GM12878 (cell line): ENCODE data around the gene HSP90AA1. TPM values are rescaled to one million over a fixed set of nuclear protein-coding genes. Genes with fewer than 3 reads are reported as not detected.

Experiments
- ATAC-seq: fragments of 200-7000 bp; cut with Tn5 transposase; 3 replicates; pipeline ENCODE4 v1.9.1; 2020; ENCODE audit warnings: mild to moderate bottlenecking, moderate library complexity
- BruUV-seq: library from RNA; stranded (reverse); fragments of 400-500 nt; replicated peaks from 2 replicates; lab custom pipeline; 2021; lab: Mats Ljungman, UMichigan
- CTCF ChIA-PET: fragments of 300-600 bp; sonication (Branson Sonifier 250); formaldehyde crosslinking; extraction: SDS; loops from one replicate; lab custom pipeline; 2021; ENCODE audit warnings: inconsistent platforms; lab: Yijun Ruan, JAX
- POLR2A ChIA-PET: fragments of 350-600 bp; formaldehyde crosslinking; extraction: SDS; loops from one replicate; lab custom pipeline; 2021; ENCODE audit warnings: inconsistent platforms; lab: Charles Lee
- RAD21 ChIA-PET: fragments of 300-600 bp; sonication (Branson Sonifier 250); formaldehyde crosslinking; loops from one replicate; lab custom pipeline; 2023; ENCODE audit warnings: antibody characterized with exemption; ENCODE audit not compliant: unreplicated experiment; lab: Charles Lee
- SMC1A ChIA-PET: fragments of 300-600 bp; sonication (Branson Sonifier 250); formaldehyde crosslinking; loops from one replicate; lab custom pipeline; 2023; ENCODE audit not compliant: unreplicated experiment, uncharacterized antibody; lab: Charles Lee
- DNase-seq: peaks from one replicate; pipeline ENCODE4 v3.0.0-alpha.2; 2011; ENCODE audit warnings: low read depth, low spot score
- FAIRE-seq: peaks from 3 replicates; lab custom pipeline; 2011; peaks lifted over from hg19 to GRCh38; lab: Jason Lieb, UNC
- H2AFZ ChIP-seq: 2 replicates; pipeline ENCODE4 v1.6.0; 2011; ENCODE audit warnings: low read depth, low read length, control low read depth; ENCODE audit not compliant: control insufficient read depth
- H3K27ac ChIP-seq: 2 replicates; pipeline ENCODE4 v1.5.1; 2011; ENCODE audit warnings: control low read depth; ENCODE audit not compliant: control insufficient read depth, insufficient read depth
- H3K27me3 ChIP-seq, 2 experiments: replicated peaks in 1 of 2; 2 replicates each; pipeline versions ENCODE4 v1.6.0 to v1.6.1; 2011; ENCODE audit warnings: low read length in 1 of 2; ENCODE audit not compliant: control insufficient read depth in 2 of 2, insufficient read depth in 2 of 2
- H3K36me3 ChIP-seq, 2 experiments: 2 replicates each; pipeline ENCODE4 v1.5.1; 2011; ENCODE audit warnings: low read length in 1 of 2; ENCODE audit not compliant: control insufficient read depth in 2 of 2, insufficient read depth in 2 of 2
- H3K4me1 ChIP-seq: 2 replicates; pipeline ENCODE4 v1.6.1; 2011; ENCODE audit warnings: mild to moderate bottlenecking, low read length, moderate library complexity, mixed read lengths; ENCODE audit not compliant: control insufficient read depth, insufficient read depth
- H3K4me2 ChIP-seq: 2 replicates; pipeline ENCODE4 v1.6.0; 2011; ENCODE audit warnings: control low read depth; ENCODE audit not compliant: control insufficient read depth, insufficient read depth
- H3K4me3 ChIP-seq: fragments of 200-600 bp; sonication (generic); 2 replicates; pipeline ENCODE4 v1.5.1; 2016
- H3K79me2 ChIP-seq: 2 replicates; pipeline ENCODE4 v1.6.0; 2011; ENCODE audit warnings: low read length; ENCODE audit not compliant: control insufficient read depth, insufficient read depth
- H3K9ac ChIP-seq: 2 replicates; pipeline ENCODE4 v1.8.0; 2011; ENCODE audit warnings: low read length, control low read depth, mixed read lengths; ENCODE audit not compliant: control insufficient read depth, insufficient read depth
- H3K9me3 ChIP-seq: replicated peaks from 3 replicates; pipeline ENCODE4 v1.5.1; 2011; ENCODE audit warnings: mild to moderate bottlenecking, low read length; ENCODE audit not compliant: control insufficient read depth, insufficient read depth
- H4K20me1 ChIP-seq: 2 replicates; pipeline ENCODE4 v1.6.0; 2011; ENCODE audit not compliant: control insufficient read depth, insufficient read depth
- ASH2L ChIP-seq: fragments of 300-600, 200-600 bp; sonication (generic); IDR thresholded peaks from 2 replicates; pipeline ENCODE4 v1.6.1; 2017; ENCODE audit warnings: low read depth, mild to moderate bottlenecking, borderline replicate concordance
- CHD2 ChIP-seq: IDR thresholded peaks from 2 replicates; pipeline ENCODE4 v1.6.1; 2011; ENCODE audit warnings: low read depth, low read length, improper control_type of control experiment, borderline replicate concordance
- EED ChIP-seq: sonication (generic); IDR thresholded peaks from 2 replicates; pipeline ENCODE4 v1.6.1; 2016; ENCODE audit warnings: antibody characterized with exemption, low read depth
- EZH2 ChIP-seq: IDR thresholded peaks from 2 replicates; pipeline ENCODE4 v1.6.1; 2012; ENCODE audit warnings: low read depth, mild to moderate bottlenecking, control low read depth, inconsistent platforms, low read length, borderline replicate concordance; ENCODE audit not compliant: control insufficient read depth
- IKZF1 ChIP-seq: fragments of 450-650 bp; conservative IDR thresholded peaks from 2 replicates; pipeline ENCODE4 v1.6.1; 2017; ENCODE audit warnings: antibody characterized with exemption, mild to moderate bottlenecking
- IKZF2 ChIP-seq, 2 experiments: fragments of 450-650 bp; IDR thresholded peaks; 2 replicates each; pipeline ENCODE4 v1.6.1; 2017; ENCODE audit warnings: mild to moderate bottlenecking in 2 of 2, moderate library complexity in 2 of 2
- MEF2B ChIP-seq: fragments of 450-650 bp; IDR thresholded peaks from 2 replicates; pipeline ENCODE4 v1.6.1; 2018; ENCODE audit warnings: mild to moderate bottlenecking, moderate library complexity; ENCODE audit not compliant: partially characterized antibody, poor library complexity, severe bottlenecking
- NFXL1 ChIP-seq: fragments of 450-650 bp; IDR thresholded peaks from 2 replicates; pipeline ENCODE4 v1.6.1; 2017; ENCODE audit warnings: antibody characterized with exemption, mild to moderate bottlenecking, borderline replicate concordance
- NFYA ChIP-seq: IDR thresholded peaks from 2 replicates; pipeline ENCODE4 v1.6.1; 2011; ENCODE audit warnings: low read depth, mild to moderate bottlenecking, low read length, improper control_type of control experiment, borderline replicate concordance
- ZNF207 ChIP-seq: fragments of 450-650 bp; IDR thresholded peaks from 2 replicates; pipeline ENCODE4 v1.6.1; 2014; ENCODE audit warnings: antibody characterized with exemption, mild to moderate bottlenecking, borderline replicate concordance
- ZSCAN29 ChIP-seq: fragments of 450-650 bp; IDR thresholded peaks from 2 replicates; pipeline ENCODE4 v1.6.1; 2017; ENCODE audit warnings: mild to moderate bottlenecking, moderate library complexity
- WGBS: methylation state at CpG from one replicate; pipeline ENCODE4 v1.1.6; 2016; ENCODE audit warnings: low lambda C conversion rate; ENCODE audit not compliant: insufficient replicate concordance, insufficient coverage; ENCODE audit errors: missing lambda C conversion rate; 5-methylcytosine and 5-hydroxymethylcytosine counted together
- in situ Hi-C: fragments of 300-500 bp; cut with MboI; formaldehyde crosslinking; loops from 9 replicates; pipeline ENCODE4 v1.14.3; 2018; ENCODE audit warnings: mixed read lengths
- intact Hi-C: fragments of 100-400 bp; cut with micrococcal nuclease; formaldehyde crosslinking; loops from one replicate; pipeline ENCODE4 v1.14.2; 2022; ENCODE audit not compliant: unreplicated experiment
- polyA plus RNA-seq, 11 experiments: library from polyadenylated mRNA; depleted of rRNA in 4 of 11; unstranded in 6 of 11; stranded (reverse) in 5 of 11; fragments of >200 nt; fragmentation: Nextera tagmentation in 4 of 11; fragmentation: Illumina TruSeq in 1 of 11; extraction: Ambion mirVana in 4 of 11; extraction: Trizol in 1 of 11; gene quantifications; 1 replicate in 1 of 11; 2 replicates in 10 of 11; pipeline versions ENCODE4 v1.2.1 to v1.2.3, GENCODE V29; 2011 to 2016; ENCODE audit warnings: inconsistent platforms in 2 of 11, missing spikeins in 2 of 11, low read depth in 1 of 11
- total RNA-seq, 4 experiments: library from RNA; depleted of rRNA in 3 of 4; stranded (reverse); fragments of >200 nt in 3 of 4; fragmentation: Illumina TruSeq in 1 of 4; extraction: Trizol in 1 of 4; gene quantifications; 2 replicates each; pipeline versions ENCODE4 v1.2.1 to v1.2.3, GENCODE V29; 2013 to 2021
- TF ChIP-seq, protein P1 (sequence below): fragments of 450-650 bp; IDR thresholded peaks from 2 replicates; pipeline ENCODE4 v1.6.1; 2017; ENCODE audit warnings: mild to moderate bottlenecking
- TF ChIP-seq, protein P2 (sequence below): IDR thresholded peaks from 2 replicates; pipeline ENCODE4 v1.6.1; 2011; ENCODE audit warnings: low read depth, mild to moderate bottlenecking, low read length, moderate library complexity, borderline replicate concordance; ENCODE audit errors: extremely low read depth
- TF ChIP-seq, protein P3 (sequence below): fragments of 150-350 bp; IDR thresholded peaks from 2 replicates; pipeline ENCODE4 v1.6.1; 2014; ENCODE audit warnings: mild to moderate bottlenecking, low read depth, low read length
- TF ChIP-seq, protein P4 (sequence below): fragments of 450-650 bp; IDR thresholded peaks from 2 replicates; pipeline ENCODE4 v1.6.1; 2017; ENCODE audit warnings: low read depth, mild to moderate bottlenecking, moderate library complexity

HSP90AA1 gene
- total and polyA plus RNA-seq, 10 of the 15 experiments (the other 5 are each of a cell fraction or from before 2014, with no cell fraction given), result 262 to 1,315 (median 635) TPM

DNA sequence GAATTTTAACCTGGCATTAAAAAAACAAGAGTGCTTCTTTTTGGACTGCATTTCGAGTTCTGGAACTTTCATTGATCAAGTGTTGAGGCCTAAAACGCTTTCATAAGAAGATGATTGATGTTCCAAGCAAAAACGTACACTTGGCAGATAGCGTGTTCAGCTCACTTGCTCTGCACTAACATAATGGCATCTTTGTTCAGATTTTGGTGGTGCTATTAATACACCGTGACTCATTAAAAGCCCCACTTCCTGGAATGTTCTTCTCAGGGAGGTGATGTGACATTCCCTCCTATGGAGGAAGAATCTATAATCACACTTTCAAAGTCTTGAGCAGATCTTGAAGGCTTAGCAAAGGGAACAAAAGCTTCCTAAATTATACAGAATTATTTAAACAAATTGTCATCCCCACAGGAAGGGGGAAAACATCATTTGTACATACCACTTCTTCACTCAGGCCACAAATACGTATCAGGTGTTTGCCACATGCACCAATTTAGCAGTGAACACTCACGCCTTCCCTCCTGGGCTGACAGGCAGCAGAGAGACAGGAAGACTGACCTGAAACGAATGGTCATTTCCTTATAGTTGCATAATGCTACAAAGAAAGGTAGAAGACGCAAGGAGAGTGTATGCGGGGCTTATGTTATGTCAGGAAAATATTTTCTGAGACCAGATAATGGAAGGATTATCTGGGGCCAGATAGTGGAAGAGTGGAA, 15.4 kb downstream of the HSP90AA1 start:
- no peaks in the 10 kb centered on the region for H3K27me3 ChIP-seq
- no peaks in the 10 kb centered on the region for H3K4me1 ChIP-seq
- H3K4me3 ChIP-seq, result no peak overlapping the region
- no peaks in the 10 kb centered on the region for H3K36me3 ChIP-seq
- H3K9ac ChIP-seq, result no peak overlapping the region
- intact Hi-C loops, result no loop called here
- FAIRE-seq, result no peak
- SMC1A ChIA-PET, result interaction anchor here (2.1 kb wide), 1 partner anchor 13 kb away, joined by 7 read pairs; no protein-coding TSS in a partner anchor
- POLR2A ChIA-PET, result no interaction called here
- no peaks in the 10 kb centered on the region; the same call in 2 of the 3 replicates for H3K9me3 ChIP-seq
- no peaks in the 10 kb centered on the region for H4K20me1 ChIP-seq
- ATAC-seq, result peak; percentile 51
- CTCF ChIA-PET, result no interaction called here
- H2AFZ ChIP-seq, result no peak overlapping the region; the same call in 1 of the 2 replicates
- no peak overlapping the region for H3K4me2 ChIP-seq
- WGBS, result 61% methylated on average over 10 of the region's 10 CpGs
- no TSS peak for BruUV-seq
- in situ Hi-C loops, result no loop called here
- RAD21 ChIA-PET, result no interaction called here
- no peak overlapping the region for H3K27ac ChIP-seq
- H3K79me2 ChIP-seq, result no peaks in the 10 kb centered on the region
- DNase-seq, result no peak
- TF ChIP-seq EED (no peak), NFYA (no peak), CHD2 (no peak), ZSCAN29 (no peak), IKZF2 (IDR thresholded peaks at IDR 0.05) (0 out of 4 replicates have a peak, but pooled peaks of 1 of the 2 experiments have one; percentile 10), MEF2B (no peak), ZNF207 (no peak), NFXL1 (no peak), ASH2L (no peak), IKZF1 (0 out of 2 replicates have a peak, but pooled peaks have one; percentile 19), EZH2 (no peak)
- TF ChIP-seq, protein P1, sequence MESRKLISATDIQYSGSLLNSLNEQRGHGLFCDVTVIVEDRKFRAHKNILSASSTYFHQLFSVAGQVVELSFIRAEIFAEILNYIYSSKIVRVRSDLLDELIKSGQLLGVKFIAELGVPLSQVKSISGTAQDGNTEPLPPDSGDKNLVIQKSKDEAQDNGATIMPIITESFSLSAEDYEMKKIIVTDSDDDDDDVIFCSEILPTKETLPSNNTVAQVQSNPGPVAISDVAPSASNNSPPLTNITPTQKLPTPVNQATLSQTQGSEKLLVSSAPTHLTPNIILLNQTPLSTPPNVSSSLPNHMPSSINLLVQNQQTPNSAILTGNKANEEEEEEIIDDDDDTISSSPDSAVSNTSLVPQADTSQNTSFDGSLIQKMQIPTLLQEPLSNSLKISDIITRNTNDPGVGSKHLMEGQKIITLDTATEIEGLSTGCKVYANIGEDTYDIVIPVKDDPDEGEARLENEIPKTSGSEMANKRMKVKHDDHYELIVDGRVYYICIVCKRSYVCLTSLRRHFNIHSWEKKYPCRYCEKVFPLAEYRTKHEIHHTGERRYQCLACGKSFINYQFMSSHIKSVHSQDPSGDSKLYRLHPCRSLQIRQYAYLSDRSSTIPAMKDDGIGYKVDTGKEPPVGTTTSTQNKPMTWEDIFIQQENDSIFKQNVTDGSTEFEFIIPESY, result no peak
- TF ChIP-seq, protein P2, sequence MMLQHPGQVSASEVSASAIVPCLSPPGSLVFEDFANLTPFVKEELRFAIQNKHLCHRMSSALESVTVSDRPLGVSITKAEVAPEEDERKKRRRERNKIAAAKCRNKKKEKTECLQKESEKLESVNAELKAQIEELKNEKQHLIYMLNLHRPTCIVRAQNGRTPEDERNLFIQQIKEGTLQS, result no peak
- TF ChIP-seq, protein P3, sequence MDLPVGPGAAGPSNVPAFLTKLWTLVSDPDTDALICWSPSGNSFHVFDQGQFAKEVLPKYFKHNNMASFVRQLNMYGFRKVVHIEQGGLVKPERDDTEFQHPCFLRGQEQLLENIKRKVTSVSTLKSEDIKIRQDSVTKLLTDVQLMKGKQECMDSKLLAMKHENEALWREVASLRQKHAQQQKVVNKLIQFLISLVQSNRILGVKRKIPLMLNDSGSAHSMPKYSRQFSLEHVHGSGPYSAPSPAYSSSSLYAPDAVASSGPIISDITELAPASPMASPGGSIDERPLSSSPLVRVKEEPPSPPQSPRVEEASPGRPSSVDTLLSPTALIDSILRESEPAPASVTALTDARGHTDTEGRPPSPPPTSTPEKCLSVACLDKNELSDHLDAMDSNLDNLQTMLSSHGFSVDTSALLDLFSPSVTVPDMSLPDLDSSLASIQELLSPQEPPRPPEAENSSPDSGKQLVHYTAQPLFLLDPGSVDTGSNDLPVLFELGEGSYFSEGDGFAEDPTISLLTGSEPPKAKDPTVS, result no peak
- TF ChIP-seq, protein P4, sequence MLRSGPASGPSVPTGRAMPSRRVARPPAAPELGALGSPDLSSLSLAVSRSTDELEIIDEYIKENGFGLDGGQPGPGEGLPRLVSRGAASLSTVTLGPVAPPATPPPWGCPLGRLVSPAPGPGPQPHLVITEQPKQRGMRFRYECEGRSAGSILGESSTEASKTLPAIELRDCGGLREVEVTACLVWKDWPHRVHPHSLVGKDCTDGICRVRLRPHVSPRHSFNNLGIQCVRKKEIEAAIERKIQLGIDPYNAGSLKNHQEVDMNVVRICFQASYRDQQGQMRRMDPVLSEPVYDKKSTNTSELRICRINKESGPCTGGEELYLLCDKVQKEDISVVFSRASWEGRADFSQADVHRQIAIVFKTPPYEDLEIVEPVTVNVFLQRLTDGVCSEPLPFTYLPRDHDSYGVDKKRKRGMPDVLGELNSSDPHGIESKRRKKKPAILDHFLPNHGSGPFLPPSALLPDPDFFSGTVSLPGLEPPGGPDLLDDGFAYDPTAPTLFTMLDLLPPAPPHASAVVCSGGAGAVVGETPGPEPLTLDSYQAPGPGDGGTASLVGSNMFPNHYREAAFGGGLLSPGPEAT, result no peak
